Measurements from ENCODE around the gene EPAS1. TPM values are rescaled to one million over a fixed set of nuclear protein-coding genes. Genes with fewer than 3 reads are reported as not detected.
A peak's percentile ranks its signal among the peaks of the same experiment; 100 is the strongest.

Gene EPAS1
- total and polyA plus RNA-seq, 2 of the 13 experiments (the other 11 are each of a cell fraction or from before 2014, with no cell fraction given) = 47.1 to 182 TPM

GRCh38 chr2:46299365-46300263 is 2.4 kb downstream of the EPAS1 start (continued):
- TF ChIP-seq, protein P1, sequence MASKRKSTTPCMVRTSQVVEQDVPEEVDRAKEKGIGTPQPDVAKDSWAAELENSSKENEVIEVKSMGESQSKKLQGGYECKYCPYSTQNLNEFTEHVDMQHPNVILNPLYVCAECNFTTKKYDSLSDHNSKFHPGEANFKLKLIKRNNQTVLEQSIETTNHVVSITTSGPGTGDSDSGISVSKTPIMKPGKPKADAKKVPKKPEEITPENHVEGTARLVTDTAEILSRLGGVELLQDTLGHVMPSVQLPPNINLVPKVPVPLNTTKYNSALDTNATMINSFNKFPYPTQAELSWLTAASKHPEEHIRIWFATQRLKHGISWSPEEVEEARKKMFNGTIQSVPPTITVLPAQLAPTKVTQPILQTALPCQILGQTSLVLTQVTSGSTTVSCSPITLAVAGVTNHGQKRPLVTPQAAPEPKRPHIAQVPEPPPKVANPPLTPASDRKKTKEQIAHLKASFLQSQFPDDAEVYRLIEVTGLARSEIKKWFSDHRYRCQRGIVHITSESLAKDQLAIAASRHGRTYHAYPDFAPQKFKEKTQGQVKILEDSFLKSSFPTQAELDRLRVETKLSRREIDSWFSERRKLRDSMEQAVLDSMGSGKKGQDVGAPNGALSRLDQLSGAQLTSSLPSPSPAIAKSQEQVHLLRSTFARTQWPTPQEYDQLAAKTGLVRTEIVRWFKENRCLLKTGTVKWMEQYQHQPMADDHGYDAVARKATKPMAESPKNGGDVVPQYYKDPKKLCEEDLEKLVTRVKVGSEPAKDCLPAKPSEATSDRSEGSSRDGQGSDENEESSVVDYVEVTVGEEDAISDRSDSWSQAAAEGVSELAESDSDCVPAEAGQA (IDR thresholded peaks at IDR 0.05; ENCODE audit: low read depth) = no peak
- TF ChIP-seq, protein P1 (CRISPR knock-in tag; IDR thresholded peaks at IDR 0.05; ENCODE audit: borderline replicate concordance) = no peak; the same call in 1 of the 2 replicates
- TF ChIP-seq, protein P2, sequence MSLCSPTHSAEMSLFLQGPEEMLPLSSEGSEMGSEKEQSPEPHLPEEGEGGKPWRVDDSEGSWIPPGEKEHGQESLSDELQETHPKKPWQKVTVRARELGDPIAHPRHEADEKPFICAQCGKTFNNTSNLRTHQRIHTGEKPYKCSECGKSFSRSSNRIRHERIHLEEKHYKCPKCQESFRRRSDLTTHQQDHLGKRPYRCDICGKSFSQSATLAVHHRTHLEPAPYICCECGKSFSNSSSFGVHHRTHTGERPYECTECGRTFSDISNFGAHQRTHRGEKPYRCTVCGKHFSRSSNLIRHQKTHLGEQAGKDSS (CRISPR knock-in tag; IDR thresholded peaks at IDR 0.05; ENCODE audit: borderline replicate concordance, low read depth) = peak; percentile 85; the same call in 1 of the 2 replicates
- TF ChIP-seq, protein P3, sequence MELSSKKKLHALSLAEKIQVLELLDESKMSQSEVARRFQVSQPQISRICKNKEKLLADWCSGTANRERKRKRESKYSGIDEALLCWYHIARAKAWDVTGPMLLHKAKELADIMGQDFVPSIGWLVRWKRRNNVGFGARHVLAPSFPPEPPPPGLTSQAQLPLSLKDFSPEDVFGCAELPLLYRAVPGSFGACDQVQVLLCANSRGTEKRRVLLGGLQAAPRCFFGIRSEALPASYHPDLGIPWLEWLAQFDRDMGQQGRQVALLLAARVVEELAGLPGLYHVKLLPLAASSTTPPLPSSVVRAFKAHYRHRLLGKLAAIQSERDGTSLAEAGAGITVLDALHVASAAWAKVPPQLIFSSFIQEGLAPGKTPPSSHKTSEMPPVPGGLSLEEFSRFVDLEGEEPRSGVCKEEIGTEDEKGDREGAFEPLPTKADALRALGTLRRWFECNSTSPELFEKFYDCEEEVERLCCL (CRISPR knock-in tag; IDR thresholded peaks at IDR 0.05; ENCODE audit: borderline replicate concordance) = no peak
- TF ChIP-seq, protein P4, sequence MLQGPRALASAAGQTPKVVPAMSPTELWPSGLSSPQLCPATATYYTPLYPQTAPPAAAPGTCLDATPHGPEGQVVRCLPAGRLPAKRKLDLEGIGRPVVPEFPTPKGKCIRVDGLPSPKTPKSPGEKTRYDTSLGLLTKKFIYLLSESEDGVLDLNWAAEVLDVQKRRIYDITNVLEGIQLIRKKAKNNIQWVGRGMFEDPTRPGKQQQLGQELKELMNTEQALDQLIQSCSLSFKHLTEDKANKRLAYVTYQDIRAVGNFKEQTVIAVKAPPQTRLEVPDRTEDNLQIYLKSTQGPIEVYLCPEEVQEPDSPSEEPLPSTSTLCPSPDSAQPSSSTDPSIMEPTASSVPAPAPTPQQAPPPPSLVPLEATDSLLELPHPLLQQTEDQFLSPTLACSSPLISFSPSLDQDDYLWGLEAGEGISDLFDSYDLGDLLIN (CRISPR knock-in tag; IDR thresholded peaks at IDR 0.05; ENCODE audit: borderline replicate concordance) = 0 out of 2 replicates have a peak, but pooled peaks have one; percentile 23
- TF ChIP-seq ZNF180 (CRISPR knock-in tag; IDR thresholded peaks at IDR 0.05; ENCODE audit: borderline replicate concordance, low read depth) = no peak
- TF ChIP-seq THAP11 (CRISPR knock-in tag; IDR thresholded peaks at IDR 0.05) = peak; percentile 50
- 0 out of 2 replicates have a peak, but pooled peaks have one; percentile 73 for TF ChIP-seq ZUFSP (CRISPR knock-in tag; IDR thresholded peaks at IDR 0.05; ENCODE audit: borderline replicate concordance)
- TF ChIP-seq ZNF652 (CRISPR knock-in tag; IDR thresholded peaks at IDR 0.05; ENCODE audit: borderline replicate concordance, low read depth) = 0 out of 2 replicates have a peak, but pooled peaks have one; percentile 34
- TF ChIP-seq, protein P5, sequence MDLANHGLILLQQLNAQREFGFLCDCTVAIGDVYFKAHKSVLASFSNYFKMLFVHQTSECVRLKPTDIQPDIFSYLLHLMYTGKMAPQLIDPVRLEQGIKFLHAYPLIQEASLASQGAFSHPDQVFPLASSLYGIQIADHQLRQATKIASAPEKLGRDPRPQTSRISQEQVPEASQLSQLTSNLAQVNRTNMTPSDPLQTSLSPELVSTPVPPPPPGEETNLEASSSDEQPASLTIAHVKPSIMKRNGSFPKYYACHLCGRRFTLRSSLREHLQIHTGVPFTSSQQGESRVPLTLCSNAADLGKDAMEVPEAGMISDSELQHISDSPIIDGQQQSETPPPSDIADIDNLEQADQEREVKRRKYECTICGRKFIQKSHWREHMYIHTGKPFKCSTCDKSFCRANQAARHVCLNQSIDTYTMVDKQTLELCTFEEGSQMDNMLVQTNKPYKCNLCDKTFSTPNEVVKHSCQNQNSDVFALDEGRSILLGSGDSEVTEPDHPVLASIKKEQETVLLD (CRISPR knock-in tag; IDR thresholded peaks at IDR 0.05; ENCODE audit: low read depth) = no peak
- TF ChIP-seq HMGA1 (CRISPR knock-in tag; conservative IDR thresholded peaks at IDR 0.05) = no peak; the same call in 1 of the 2 replicates
- TF ChIP-seq NR2C2 (CRISPR knock-in tag; IDR thresholded peaks at IDR 0.05; ENCODE audit: borderline replicate concordance) = no peak; the same call in 1 of the 2 replicates
